Measurements from ENCODE around the gene ZNF800. TPM values are rescaled to one million over a fixed set of nuclear protein-coding genes. Genes with fewer than 3 reads are reported as not detected.

The ZNF800 gene
- total and polyA plus RNA-seq, 4 experiments from 2014 or later = 25.6 to 63.3 (median 60.4) TPM

- Histone ChIP-seq H3K9me3 (ENCODE audit: control insufficient read depth in 1 of 2, low read length in 2 of 2) (no peaks in the 10 kb centered on the region), H3K4me3 (ENCODE audit: low read length in 2 of 2) (no peak overlapping the region), H3K27me3 (ENCODE audit: insufficient read depth, low read length) (no peaks in the 10 kb centered on the region), H3K4me1 (ENCODE audit: insufficient read depth, low read length) (peaks cover 75% of the 10 kb centered on the region), H3K36me3 (ENCODE audit: insufficient read depth, low read length) (no peaks in the 10 kb centered on the region), H3K27ac (ENCODE audit: low read depth, low read length) (no peak overlapping the region)
- Mint-ChIP-seq H3K27me3 (no peaks in the 10 kb centered on the region), H3K27ac (peak overlapping the region in 4 of 7 donors; percentile 3 to 51 (median 34)), H3K4me1 (peaks cover 52 to 80% (median 64%) of the 10 kb centered on the region in 4 donors), H3K36me3 (peaks cover 16 to 62% of the 10 kb centered on the region in 2 donors), H3K4me3 (peak overlapping the region in 4 of 8 donors; percentile 34 to 72 (median 56)), H3K9me3 (no peaks in the 10 kb centered on the region)
- ChIA-PET CTCF (ENCODE audit: partially characterized antibody) (interaction anchor here (1.3 to 1.9 kb wide), 3 partner anchors 9 to 65 kb away, joined by 3 to 5 read pairs (median 4); no protein-coding TSS in a partner anchor), POLR2A (ENCODE audit: partially characterized antibody) (interaction anchor here (2.4 kb wide), 1 partner anchor 10 kb away, joined by 19 read pairs; the partner anchor contains the start of gene ZNF800)
- intact Hi-C loops (cut with micrococcal nuclease) = no loop called here
- no peak for DNase-seq
These were observed 10.0 kb downstream of the ZNF800 start for GRCh38 chr7:127382301-127383085.

DNA sequence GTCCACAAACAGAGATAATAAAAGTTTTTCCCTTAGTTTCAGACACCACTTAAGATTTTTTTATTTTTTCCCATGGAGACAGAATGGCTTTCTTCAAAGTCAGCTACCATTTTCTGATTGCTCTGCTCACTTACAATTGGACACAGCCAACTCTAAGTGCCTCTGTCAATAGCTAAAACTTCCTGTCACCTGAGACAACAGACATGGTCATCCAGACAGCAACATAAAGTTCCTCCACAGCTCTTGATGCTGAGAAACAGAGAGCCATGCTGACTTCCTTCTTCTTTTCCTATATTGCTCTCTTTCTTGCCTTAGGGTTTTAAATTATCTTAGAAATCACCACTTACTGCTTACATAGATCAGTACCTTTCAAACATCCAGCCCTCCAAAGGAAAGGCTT, 12.0 kb downstream of the ZNF800 start:
- Mint-ChIP-seq H3K4me1 (peaks cover 54 to 82% (median 68%) of the 10 kb centered on the region in 4 donors), H3K36me3 (peaks cover 23 to 64% of the 10 kb centered on the region in 2 donors), H3K9me3 (no peaks in the 10 kb centered on the region), H3K27ac (peak overlapping the region in 3 of 7 donors; percentile 28 to 66 (median 28)), H3K4me3 (peak overlapping the region in 6 of 8 donors; percentile 25 to 72 (median 47)), H3K27me3 (no peaks in the 10 kb centered on the region)
- no peaks in the 10 kb centered on the region for H3K36me3 ChIP-seq (ENCODE audit: insufficient read depth, low read length)
- H3K4me3 ChIP-seq (ENCODE audit: low read length in 2 of 2) = no peak overlapping the region
- no peaks in the 10 kb centered on the region for H3K27me3 ChIP-seq (ENCODE audit: insufficient read depth, low read length)
- POLR2A ChIA-PET (ENCODE audit: partially characterized antibody) = interaction anchor here (1.3 to 1.9 kb wide), 2 partner anchors 11 to 14 kb away, joined by 4 to 21 read pairs; partner anchors contain the start of gene ZNF800
- no peak for DNase-seq
- CTCF ChIA-PET (ENCODE audit: partially characterized antibody) = interaction anchor here (1.2 kb wide), 1 partner anchor 33 kb away, joined by 3 read pairs; no protein-coding TSS in a partner anchor
- intact Hi-C loops (cut with micrococcal nuclease) = no loop called here
- no peaks in the 10 kb centered on the region for H3K9me3 ChIP-seq (ENCODE audit: control insufficient read depth in 1 of 2, low read length in 2 of 2)
- no peak overlapping the region for H3K27ac ChIP-seq (ENCODE audit: low read depth, low read length)
- peaks cover 64% of the 10 kb centered on the region for H3K4me1 ChIP-seq (ENCODE audit: insufficient read depth, low read length)

DNA sequence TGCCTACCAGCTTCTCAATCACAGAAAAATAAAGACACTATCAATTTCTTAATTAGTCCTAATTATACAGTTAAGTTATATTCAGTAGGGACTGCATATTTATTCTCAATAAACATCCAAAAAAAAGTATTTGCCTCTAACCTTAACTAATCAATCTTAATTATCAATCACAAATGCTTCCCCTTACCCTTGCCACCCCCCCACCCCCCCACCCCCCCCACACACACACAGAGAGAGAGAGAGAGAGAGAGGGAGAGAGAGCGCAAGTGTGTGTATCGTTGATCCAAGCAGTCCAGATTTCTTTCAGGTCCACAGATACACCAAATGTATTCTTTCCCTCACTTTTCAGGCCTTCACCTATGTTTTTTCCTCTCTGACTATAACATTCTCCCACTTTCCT, 12.9 kb downstream of the ZNF800 start:
- intact Hi-C loops (cut with micrococcal nuclease) = no loop called here
- H3K4me1 ChIP-seq (ENCODE audit: insufficient read depth, low read length) = peaks cover 59% of the 10 kb centered on the region
- H3K9me3 ChIP-seq (ENCODE audit: control insufficient read depth in 1 of 2, low read length in 2 of 2) = no peaks in the 10 kb centered on the region
- ChIA-PET POLR2A (ENCODE audit: partially characterized antibody) (interaction anchor here (1.3 to 1.9 kb wide), 2 partner anchors 12 to 15 kb away, joined by 4 to 21 read pairs; partner anchors contain the start of gene ZNF800), CTCF (ENCODE audit: partially characterized antibody) (interaction anchor here (1.2 kb wide), 1 partner anchor 32 kb away, joined by 3 read pairs; no protein-coding TSS in a partner anchor)
- no peak for DNase-seq
- Mint-ChIP-seq H3K4me3 (peak overlapping the region in 5 of 8 donors; percentile 23 to 67 (median 51)), H3K9me3 (no peaks in the 10 kb centered on the region), H3K36me3 (peaks cover 19 to 59% of the 10 kb centered on the region in 2 donors), H3K4me1 (peaks cover 51 to 78% (median 63%) of the 10 kb centered on the region in 4 donors), H3K27me3 (no peaks in the 10 kb centered on the region), H3K27ac (peak overlapping the region in 2 of 7 donors; percentile 28 to 80)
- no peak overlapping the region for H3K4me3 ChIP-seq (ENCODE audit: low read length in 2 of 2)
- H3K36me3 ChIP-seq (ENCODE audit: insufficient read depth, low read length) = peaks cover 3% of the 10 kb centered on the region
- H3K27me3 ChIP-seq (ENCODE audit: insufficient read depth, low read length) = no peaks in the 10 kb centered on the region
- H3K27ac ChIP-seq (ENCODE audit: low read depth, low read length) = no peak overlapping the region

GRCh38 chr7:127378537-127378936, 14.0 kb downstream of the ZNF800 start:
- H3K4me1 Mint-ChIP-seq = peaks cover 51 to 82% (median 63%) of the 10 kb centered on the region in 4 donors
- Histone ChIP-seq H3K27ac (ENCODE audit: low read depth, low read length) (no peak overlapping the region), H3K4me3 (ENCODE audit: low read length in 2 of 2) (no peak overlapping the region), H3K27me3 (ENCODE audit: insufficient read depth, low read length) (no peaks in the 10 kb centered on the region), H3K9me3 (ENCODE audit: control insufficient read depth in 1 of 2, low read length in 2 of 2) (no peaks in the 10 kb centered on the region), H3K4me1 (ENCODE audit: insufficient read depth, low read length) (peaks cover 57% of the 10 kb centered on the region), H3K36me3 (ENCODE audit: insufficient read depth, low read length) (peaks cover 14% of the 10 kb centered on the region)
- ChIA-PET POLR2A (ENCODE audit: partially characterized antibody) (interaction anchor here (1.2 to 1.7 kb wide), 2 partner anchors 14 to 31 kb away, joined by 3 to 8 read pairs; partner anchors contain the start of gene ZNF800), CTCF (ENCODE audit: partially characterized antibody) (interaction anchor here (1.0 kb wide), 1 partner anchor 69 kb away, joined by 4 read pairs; no protein-coding TSS in a partner anchor)
- no peak for DNase-seq
- peak overlapping the region in 3 of 7 donors; percentile 3 to 76 (median 16) for H3K27ac Mint-ChIP-seq
- H3K36me3 Mint-ChIP-seq = peaks cover 28 to 67% of the 10 kb centered on the region in 2 donors
- no peaks in the 10 kb centered on the region for H3K27me3 Mint-ChIP-seq
- H3K9me3 Mint-ChIP-seq = no peaks in the 10 kb centered on the region
- intact Hi-C loops (cut with micrococcal nuclease) = no loop called here
- H3K4me3 Mint-ChIP-seq = peak overlapping the region in 3 of 8 donors; percentile 5 to 50 (median 9)

- Histone ChIP-seq H3K4me3 (ENCODE audit: low read length in 2 of 2) (no peak overlapping the region), H3K36me3 (ENCODE audit: insufficient read depth, low read length) (peaks cover 25% of the 10 kb centered on the region), H3K27ac (ENCODE audit: low read depth, low read length) (no peak overlapping the region), H3K27me3 (ENCODE audit: insufficient read depth, low read length) (no peaks in the 10 kb centered on the region), H3K4me1 (ENCODE audit: insufficient read depth, low read length) (peaks cover 46% of the 10 kb centered on the region), H3K9me3 (ENCODE audit: control insufficient read depth in 1 of 2, low read length in 2 of 2) (no peaks in the 10 kb centered on the region)
- intact Hi-C loops (cut with micrococcal nuclease) = no loop called here
- Mint-ChIP-seq H3K27ac (peak overlapping the region in 2 of 7 donors; percentile 5 to 56), H3K9me3 (no peaks in the 10 kb centered on the region), H3K4me3 (peak overlapping the region in 1 of 8 donors; percentile 13), H3K27me3 (no peaks in the 10 kb centered on the region), H3K4me1 (peaks cover 46 to 70% (median 59%) of the 10 kb centered on the region in 4 donors), H3K36me3 (peaks cover 34 to 67% of the 10 kb centered on the region in 2 donors)
- DNase-seq = no peak
- ChIA-PET CTCF (ENCODE audit: partially characterized antibody) (interaction anchor here (1.1 kb wide), 1 partner anchor 15 kb away, joined by 3 read pairs; the partner anchor contains the start of gene ZNF800), POLR2A (ENCODE audit: partially characterized antibody) (interaction anchor here (1.2 to 1.7 kb wide), 3 partner anchors 14 to 29 kb away, joined by 3 to 8 read pairs (median 5); partner anchors contain the start of gene ZNF800)
These were observed 15.1 kb downstream of the ZNF800 start for GRCh38 chr7:127377425-127377824.

DNA sequence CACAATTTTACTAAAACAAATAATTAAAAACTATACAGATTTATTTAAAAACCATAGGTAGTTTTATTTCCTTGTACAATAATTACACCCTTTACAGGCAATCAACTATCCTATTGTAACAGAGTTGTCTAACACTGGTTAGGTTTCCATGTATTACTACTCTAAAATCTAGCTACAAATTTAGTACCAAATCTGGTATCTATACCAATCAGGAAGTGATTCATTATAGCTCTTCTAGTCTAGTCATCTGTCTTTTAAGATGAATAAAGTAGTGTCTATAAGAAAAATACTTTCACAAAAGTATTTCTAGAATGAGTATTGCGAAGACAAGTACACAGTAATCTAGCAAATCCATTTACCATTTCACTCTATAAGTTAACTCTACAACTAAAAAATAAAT, 16.9 kb downstream of the ZNF800 start:
- H3K4me1 ChIP-seq (ENCODE audit: insufficient read depth, low read length) = peaks cover 29% of the 10 kb centered on the region
- Mint-ChIP-seq H3K36me3 (peaks cover 33 to 66% of the 10 kb centered on the region in 2 donors), H3K9me3 (no peaks in the 10 kb centered on the region), H3K27ac (peak overlapping the region in 1 of 7 donors; percentile 22), H3K4me1 (peaks cover 35 to 53% (median 44%) of the 10 kb centered on the region in 4 donors), H3K4me3 (no peak overlapping the region), H3K27me3 (no peaks in the 10 kb centered on the region)
- POLR2A ChIA-PET (ENCODE audit: partially characterized antibody) = no interaction called here
- CTCF ChIA-PET (ENCODE audit: partially characterized antibody) = interaction anchor here (1.0 kb wide), 1 partner anchor 28 kb away, joined by 4 read pairs; no protein-coding TSS in a partner anchor
- H3K36me3 ChIP-seq (ENCODE audit: insufficient read depth, low read length) = peaks cover 31% of the 10 kb centered on the region
- H3K9me3 ChIP-seq (ENCODE audit: control insufficient read depth in 1 of 2, low read length in 2 of 2) = no peaks in the 10 kb centered on the region
- DNase-seq = no peak
- H3K27me3 ChIP-seq (ENCODE audit: insufficient read depth, low read length) = no peaks in the 10 kb centered on the region
- H3K4me3 ChIP-seq (ENCODE audit: low read length in 2 of 2) = no peak overlapping the region
- H3K27ac ChIP-seq (ENCODE audit: low read depth, low read length) = no peak overlapping the region
- intact Hi-C loops (cut with micrococcal nuclease) = no loop called here
